ENCODE data around the gene PLPPR5. TPM values are rescaled to one million over a fixed set of nuclear protein-coding genes. Genes with fewer than 3 reads are reported as not detected.
"Not testable (repeated sequence)": the region's sequence is repeated elsewhere in the genome, so short reads cannot be mapped to it uniquely, and the experiment has no call there.

PLPPR5 gene
- total RNA-seq, 1 experiment from 2014 or later, result 13.6 TPM

DNA sequence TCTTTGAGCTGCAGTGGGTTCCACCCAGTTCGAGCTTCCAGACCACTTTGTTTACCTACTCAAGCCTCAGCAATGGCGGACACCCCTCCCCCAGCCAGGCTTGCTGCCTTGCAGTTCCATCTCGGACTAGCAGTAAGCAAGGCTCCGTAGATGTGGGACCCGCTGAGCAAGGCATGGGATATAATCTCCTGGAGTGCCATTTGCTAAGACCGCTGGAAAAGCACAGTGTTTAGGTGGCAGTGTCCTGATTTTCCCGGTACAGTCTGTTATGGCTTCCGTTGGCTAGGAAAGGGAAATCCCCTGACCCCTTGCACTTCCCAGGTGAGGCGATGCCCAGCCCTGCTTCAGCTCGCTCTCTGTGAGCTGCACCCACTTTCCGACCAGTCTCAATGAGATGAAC lies 123.4 kb downstream of the PLPPR5 start:
- in situ Hi-C loops (cut with HindIII; ENCODE audit: low sequenced_read_pairs); DNase-seq (ENCODE audit: low spot score): not testable (repeated sequence)

DNA sequence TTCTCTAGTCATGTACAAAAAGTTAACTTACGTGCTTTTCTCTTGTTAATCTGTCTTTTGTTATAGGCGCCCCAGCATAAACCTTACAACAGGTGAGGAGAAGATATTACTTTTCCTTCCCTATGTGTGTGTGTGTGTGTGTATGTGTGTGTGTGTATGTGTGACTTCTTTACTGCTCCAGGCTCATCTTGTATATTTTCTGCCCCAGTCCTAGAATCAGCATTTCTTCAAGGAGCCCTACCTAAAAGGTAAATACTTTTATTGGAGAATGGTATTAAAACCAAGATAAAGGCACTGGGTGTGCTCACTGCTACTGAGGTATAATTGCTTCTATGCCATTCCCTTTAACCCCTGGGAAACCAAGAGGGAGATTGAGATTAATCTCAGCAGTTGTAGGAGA lies 129.8 kb downstream of the PLPPR5 start:
- no peak for DNase-seq (ENCODE audit: low spot score)
- in situ Hi-C loops (cut with HindIII; ENCODE audit: low sequenced_read_pairs), result no loop called here

DNA sequence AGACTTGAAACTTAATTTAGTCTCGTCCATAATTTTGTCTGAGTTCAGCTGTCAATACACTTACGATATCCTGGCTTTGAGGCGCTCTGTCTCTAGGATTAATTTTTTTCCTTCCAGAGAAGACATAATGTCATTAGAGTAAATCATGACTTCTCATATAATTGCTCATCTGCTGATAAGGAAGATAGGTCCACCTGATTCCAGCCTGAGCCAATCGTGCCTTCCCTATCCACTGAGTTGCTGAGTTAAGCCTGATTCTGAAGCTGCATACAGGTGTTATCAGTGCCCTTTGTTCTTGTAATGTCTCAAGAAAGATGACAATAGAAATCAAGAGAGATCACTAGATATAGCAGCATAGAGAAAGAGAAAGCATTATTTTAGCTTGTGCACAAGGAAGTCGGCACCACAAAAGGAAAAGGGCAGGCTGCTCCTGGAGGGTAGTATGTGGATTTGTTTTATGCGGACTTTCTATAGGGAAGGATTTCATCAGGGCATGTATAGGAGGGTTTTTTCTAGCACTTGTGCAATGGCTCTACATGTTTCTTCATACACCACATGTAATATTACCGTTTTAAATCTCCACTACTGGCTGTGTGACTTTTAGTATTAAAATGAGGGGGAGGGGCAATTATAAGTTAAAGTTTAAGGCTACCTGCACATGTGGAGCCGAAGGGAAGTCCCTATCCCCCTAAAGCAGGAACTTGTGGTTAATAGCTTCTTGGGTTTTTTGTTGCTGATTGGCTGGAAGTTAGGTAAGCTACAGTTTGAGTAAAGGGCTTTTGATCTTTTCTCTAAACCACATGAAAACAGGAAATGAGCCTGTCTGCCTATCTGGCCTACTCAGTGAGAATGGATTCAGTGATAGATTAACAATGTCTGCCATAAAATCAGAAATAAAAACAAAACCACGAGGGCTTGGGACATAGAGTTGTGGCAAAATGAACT lies 133.4 kb downstream of the PLPPR5 start:
- DNase-seq (ENCODE audit: low spot score), result no peak
- in situ Hi-C loops (cut with HindIII; ENCODE audit: low sequenced_read_pairs), result no loop called here

DNA sequence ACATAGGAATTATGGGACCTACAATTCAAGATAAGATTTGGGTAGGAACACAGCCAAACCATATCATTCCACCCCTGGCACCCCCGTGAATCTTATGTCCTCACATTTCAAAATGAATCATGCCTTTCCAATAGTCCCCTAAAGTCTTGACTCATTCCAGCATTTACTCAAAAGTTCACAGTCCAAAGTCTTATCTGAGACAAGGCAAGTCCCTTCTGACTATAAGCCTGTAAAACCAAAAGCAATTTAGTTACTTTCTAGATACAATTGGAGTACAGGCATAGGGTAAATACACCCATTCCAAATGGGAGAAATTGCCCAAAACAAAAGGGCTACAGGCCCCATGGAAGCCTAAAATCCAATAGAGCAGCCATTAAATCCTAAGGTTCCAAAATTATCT lies 138.9 kb downstream of the PLPPR5 start:
- DNase-seq (ENCODE audit: low spot score), result no peak
- in situ Hi-C loops (cut with HindIII; ENCODE audit: low sequenced_read_pairs), result no loop called here

DNA sequence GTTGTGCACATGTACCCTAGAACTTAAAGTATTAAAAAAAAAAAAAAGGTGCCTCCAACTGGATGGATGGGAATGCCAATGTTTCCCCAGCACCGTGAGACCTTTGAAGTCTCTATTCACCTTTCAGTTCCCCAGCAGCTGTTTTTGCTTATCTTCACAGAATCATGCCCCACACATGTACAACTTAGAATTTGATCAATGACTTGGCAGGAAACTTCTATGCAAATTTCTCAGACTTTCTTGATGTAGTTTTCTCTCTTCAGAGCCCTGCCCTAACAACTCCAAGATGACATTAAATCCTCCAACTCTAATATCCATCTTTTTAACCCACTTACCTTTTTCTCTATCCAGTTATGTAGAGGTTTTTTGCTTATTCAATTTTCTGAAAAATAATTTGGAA lies 144.3 kb downstream of the PLPPR5 start:
- in situ Hi-C loops (cut with HindIII; ENCODE audit: low sequenced_read_pairs), result no loop called here
- no peak for DNase-seq (ENCODE audit: low spot score)

DNA sequence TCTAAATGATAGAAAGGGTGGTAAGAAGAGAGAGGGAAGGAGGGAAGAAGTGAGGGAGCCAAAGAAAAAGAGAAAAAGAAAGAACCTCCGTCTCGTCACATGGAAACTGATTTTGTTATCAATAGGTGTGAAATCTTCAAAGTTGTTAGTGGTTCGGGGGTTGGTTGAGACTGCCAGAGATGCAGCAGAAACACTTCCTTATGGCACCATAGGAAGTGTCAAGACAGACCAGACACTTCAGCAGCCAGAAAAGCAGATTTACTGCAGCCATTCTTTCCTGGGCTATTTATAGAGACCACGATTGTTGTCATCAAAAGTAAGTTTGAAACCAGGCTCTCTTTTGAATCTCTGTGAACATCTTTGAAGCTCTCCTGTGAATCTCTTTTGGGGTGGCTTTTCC lies 150.5 kb downstream of the PLPPR5 start:
- in situ Hi-C loops (cut with HindIII; ENCODE audit: low sequenced_read_pairs), result no loop called here

DNA sequence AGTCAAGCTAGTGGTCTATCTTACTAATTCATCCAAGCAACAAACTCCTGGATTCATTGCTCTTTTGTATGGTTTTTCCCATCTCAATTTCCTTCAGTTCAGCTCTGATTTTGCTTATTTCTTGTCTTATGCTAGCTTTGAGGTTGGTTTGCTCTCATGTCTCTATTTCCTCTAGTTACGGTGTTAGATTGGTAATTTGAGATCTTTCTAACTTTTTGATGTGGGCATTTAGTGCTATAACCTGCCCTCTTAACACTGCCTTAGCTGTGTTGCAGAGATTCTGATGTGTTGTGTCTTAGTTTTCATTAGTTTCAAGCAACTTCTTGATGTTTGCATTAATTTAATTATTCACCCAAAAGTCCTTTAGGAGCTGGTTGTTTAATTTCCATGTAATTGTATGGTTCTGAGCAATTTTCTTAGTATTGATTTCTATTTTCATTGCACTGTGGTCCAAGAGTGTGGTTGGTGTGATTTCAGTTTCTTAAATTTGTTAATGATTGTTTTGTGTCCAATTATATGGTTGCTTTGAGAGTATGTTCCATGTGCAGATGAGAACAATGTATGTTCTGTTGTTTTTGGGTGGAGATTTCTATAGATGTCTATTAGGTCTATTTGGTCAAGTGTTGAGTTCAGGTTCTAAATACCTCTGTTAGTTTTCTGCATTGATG lies 154.6 kb downstream of the PLPPR5 start:
- in situ Hi-C loops (cut with HindIII; ENCODE audit: low sequenced_read_pairs), result no loop called here
- no peak for DNase-seq (ENCODE audit: low spot score)

More for the DNA sequence above, 150.5 kb downstream of the PLPPR5 start:
- DNase-seq (ENCODE audit: low spot score), result no peak

DNA sequence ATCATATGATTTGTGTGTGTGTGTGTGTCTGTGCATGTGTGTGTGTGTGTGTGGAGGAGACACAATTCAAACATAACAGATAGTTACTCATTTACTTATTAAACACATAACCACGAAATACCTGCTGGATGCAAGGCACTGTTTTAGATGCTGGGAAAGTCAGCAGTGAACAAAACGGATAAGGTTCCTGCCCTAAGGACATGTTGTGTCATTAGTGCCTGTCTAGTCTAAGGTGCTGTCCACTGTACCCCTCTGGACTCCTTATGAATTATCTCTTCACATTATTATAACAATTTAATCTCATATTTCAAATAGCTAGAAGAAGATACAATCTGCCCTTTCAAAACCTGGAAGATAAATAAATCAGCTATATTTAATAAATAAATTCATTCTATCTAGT lies 162.4 kb downstream of the PLPPR5 start:
- no peak for DNase-seq (ENCODE audit: low spot score)
- in situ Hi-C loops (cut with HindIII; ENCODE audit: low sequenced_read_pairs), result no loop called here

Measured in G401 (cell line).